Activated naive CD4-positive, alpha-beta T cell (primary cell): ENCODE results near the gene NFE2.
A peak's percentile ranks its signal among the peaks of the same experiment; 100 is the strongest.
"Not testable (repeated sequence)": the region's sequence is repeated elsewhere in the genome, so short reads cannot be mapped to it uniquely, and the experiment has no call there.

Experiments
- DNase-seq, 4 experiments: peaks; one replicate each; lab custom pipeline; 2025; lab: John Stamatoyannopoulos, UW

NFE2 gene

DNA sequence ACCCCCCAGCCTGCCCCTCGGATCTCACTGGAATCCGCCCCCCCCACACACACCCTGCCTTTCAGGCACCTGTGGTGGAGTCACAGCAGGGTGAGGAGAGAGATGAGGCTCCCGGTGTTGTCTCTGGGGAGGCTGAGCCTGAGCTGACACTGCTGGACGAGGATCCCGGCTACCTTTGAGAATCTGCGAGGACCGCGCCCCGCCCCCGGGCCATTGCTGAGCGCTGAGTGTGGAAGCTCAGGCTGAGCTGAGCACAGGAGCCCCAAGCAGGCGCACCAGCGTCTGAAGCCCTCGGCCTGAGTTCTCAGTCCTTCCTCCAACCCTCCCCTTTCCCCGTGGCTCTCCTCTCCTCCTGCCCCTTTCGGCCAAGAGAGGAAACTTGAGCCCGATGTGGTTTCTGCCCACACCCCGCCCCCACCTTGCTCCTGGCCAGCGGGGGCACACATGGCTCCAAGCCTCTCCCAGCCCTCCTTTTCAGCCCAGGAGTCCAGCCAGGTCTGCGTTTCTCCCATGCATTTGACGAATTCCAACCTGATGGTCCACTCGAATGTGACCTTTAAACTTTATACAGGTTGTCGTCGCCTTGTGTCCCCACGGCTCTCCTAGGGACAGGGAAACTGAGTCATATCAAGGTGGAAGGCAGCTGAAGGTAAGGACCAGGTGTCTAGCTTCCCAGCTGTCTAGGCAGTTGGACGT is at the start of gene NFE2:
TSS of gene NFE2 (minus strand) at position 284 of the 696 bp plus-strand sequence. CDS start 5,767 bp downstream, outside the sequence.
- DNase-seq: peak in 1 of 4 experiments; percentile 17

DNA sequence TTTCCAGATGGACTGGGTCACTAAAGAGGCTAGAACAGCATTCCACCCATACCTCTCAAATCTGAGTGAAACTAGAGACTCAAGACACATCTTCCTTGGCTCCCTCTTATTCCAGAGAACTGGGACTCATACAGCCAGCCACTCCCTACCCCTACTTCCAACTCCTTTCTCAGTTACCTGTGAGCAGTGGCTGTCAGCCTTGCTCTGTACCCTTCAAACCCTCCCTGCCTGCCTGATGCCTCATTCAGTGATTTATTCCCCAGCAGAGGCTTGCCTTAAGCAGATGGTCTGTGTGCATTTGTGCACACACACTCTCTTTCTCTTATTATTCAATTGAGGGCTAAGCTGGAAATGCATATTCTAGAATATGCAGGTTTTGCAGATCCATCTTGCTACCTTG is 48.9 kb upstream of the NFE2 start:
- DNase-seq: no peak

DNA sequence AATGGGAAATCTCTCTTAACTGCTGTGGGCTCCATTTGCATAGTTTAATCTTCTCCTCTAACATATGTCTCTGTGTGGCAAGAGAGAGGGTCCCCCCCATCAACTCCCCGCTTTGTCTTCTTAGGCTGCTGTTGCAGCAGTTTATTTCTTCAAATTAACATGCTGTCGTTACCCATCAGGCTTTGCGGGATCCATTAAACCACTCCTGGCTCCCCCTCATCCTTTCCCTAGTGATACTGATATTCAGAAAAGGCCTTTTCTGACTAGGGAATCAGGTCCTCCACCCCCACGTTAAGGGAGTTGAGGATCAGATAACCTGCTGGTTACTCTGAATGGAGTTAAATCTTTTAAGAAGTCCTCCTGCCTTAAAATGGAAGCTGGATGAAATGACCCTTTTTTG is 48.2 kb upstream of the NFE2 start:
- DNase-seq: no peak

DNA sequence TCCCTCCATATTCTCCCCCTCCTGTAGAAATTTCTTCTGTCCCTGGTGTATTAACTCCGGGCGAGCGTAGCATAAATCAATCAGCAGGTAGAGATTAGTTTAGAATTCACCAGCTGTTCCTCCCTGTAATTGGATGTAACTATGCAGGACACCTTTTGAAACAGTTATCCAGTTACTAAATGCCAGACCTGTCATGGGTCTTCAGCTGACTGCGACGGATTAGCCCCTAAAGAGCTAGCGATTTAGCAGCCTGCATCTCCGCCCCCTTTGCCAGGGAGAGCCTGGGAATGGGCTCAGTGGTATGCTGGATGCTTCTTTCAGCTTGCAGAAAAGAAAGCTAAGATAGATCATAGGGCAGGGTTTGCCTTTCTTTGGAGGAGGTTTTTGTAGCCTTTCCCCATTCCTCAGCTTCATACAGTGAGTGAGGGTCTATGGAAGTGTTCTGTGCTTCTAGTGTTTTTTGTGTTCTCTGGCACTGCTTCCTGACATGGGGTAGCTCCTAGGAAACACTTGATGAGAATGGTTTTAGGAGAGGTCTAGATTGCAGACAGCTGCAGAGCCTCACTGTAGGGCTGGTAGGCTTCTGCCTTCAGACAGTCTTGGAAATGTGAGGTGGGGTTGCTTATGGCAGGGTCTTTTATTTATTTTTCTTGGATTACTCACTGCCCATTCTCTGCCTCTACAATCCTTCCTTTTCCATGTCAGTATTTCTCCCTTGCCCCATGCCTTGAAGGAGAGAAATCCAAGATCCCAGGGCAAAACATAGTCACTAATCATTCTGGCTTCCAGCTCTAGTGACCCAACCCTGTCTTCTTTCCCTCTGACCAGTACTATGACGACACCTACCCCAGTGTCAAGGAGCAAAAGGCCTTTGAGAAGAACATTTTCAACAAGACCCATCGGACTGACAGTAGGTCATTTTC is 40.8 kb upstream of the NFE2 start:
- no peak for DNase-seq

DNA sequence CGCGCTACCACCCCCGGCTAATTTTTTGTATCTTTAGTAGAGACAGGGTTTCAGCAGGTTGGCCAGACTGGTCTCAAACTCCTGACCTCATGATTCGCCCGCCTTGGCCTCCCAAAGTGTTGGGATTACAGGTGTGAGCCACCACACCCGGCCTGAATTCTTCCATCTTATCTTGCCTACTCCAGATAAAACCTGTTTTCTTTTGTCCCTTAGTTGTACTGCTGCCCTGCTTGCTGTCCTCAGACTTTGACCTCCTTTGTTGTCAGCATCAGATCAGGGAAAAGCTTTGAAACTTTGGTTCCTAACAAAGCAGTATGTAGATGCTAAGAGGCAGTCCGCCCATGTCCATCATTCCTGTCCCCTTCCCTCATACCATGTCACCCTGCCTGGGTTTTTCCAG is 40.0 kb upstream of the NFE2 start:
- no peak for DNase-seq

DNA sequence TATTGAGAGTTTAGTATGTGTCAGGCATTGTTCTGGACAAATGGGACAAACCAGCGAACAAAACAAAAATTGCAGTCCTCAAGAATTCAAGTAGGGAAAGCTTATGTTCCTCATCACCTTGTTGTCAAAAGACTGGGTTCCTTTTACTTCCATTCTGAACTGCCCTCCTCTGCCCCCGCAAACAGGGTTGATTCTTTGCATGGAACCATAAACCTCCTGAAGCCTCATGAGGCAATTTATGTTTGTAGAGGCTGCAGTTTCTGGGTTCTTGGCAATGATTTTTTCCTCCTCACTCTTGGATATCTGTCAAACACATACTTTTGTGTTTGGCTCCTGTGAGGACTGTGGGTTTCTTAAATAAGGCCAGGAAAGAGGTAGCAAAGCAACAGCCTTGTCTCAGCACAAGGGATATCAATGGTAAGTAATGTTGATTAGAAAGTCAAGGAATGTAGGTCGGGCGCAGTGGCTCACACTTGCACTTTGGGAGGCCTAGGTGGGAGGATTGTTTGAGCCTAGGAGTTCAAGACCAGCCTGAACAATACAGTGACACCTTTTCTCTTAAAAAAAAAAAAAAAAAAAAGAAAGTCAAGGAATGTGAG is 38.0 kb upstream of the NFE2 start:
- no peak for DNase-seq

DNA sequence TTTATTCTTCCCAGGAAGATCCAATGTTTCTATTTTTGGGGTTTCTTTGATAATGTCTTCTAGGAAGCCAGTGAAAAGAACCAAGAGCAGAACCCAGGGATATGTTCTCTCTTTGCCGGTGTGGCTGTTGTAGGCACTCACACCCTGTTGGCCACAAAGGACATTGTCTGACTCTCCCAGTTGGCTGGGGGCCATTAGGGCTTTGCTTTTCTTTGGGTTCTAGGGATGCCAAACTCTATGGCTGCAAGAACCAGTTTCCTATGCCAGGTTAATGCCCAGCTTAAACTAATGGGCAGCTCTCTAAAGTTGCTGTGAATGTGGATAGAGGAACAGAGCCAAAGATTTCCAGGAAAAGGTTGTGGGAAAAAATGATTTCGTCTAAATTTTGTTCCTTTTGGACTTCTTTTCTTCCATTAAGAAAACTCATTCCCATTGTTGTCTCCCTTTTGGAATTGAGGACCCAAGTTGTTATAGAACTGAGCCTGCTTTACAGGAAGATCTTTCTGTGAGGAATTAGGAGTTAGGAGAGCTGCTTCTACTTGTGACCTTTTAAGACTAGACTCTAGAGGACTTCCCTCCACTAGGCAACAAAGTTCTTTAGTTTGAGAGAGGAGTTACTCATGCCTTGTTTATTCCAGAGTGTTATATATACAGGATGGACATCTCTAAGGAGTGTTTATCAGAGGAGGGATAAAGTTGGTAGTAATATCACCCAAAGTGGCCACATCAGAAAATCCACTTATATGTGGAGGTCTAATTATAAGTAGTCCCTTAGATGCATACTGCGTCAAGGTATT is 37.2 kb upstream of the NFE2 start:
- DNase-seq: no peak

DNA sequence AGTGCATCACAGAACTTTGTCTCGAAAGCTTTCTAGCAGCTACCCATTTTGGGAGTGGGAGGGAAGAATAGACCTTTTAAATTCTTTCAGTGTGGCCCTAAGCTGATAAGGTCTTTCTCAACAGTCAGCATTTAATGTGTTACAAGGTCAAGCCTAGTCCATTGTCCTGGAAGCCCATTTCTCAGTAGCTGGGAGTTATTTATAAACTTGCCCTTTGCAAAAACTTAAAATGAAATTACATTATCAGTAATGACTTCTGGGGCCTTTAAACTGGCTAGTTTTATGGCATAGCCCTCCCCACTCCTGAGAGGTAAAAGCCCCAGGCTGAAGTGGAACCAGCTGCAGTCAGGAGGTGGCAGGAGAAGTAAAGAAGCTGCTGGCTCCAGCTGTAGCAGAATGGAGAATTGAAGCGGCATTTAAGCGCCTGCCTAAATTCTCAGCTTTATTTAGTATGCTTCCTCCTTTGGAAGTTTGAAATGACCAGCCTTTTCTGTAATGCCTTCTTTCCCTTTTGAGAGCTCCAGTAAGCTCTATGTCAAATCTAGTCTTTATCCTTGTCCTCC is 36.5 kb upstream of the NFE2 start:
- DNase-seq: no peak

DNA sequence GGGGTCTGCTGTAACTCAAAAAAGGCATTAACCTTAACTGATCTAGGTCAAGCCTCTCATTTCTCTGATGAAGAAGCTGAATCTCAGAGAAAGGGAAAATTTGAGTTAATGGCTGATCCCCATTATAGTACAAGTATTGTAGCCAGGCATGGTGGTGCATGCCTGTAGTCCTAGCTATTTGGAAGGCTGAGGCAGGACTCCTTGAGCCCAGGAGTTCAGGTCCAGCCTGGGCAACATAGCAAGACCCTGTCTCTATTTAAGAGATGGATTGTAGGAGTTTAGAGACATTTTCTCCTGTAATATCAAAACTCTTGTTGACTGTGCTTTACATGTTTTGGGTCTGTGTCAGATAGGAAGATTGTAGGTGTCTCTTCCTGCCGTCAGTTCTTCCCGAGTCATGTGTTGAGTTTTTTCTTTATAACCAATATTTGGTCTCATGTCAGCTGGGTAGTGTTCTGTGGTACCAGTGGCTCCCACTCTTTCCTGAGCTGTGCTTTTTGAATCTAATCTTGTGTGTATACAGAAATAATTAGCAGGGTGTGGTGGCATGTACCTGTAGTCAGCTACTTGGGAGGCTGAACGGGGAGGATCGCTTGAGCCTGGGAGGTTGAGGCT is 32.7 kb upstream of the NFE2 start:
- no peak for DNase-seq

DNA sequence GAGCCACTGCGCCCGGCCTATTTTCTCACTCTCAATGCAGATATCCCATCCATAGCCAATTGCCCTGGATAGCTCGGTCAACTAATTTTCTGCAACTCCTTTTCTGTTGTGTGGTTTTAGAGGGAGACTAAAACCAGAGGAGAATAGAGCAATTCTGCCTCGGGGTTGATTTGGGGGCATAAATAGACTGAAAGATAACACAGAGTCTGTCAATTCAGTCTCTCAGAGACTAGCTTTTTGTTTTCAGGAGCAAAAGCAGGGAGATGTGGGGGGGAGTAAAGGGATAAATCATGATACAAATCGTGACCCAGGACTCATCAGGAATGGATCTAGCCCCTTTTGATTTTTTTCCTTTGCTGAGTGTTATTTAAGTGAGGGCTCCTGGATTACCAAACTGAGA is 30.6 kb upstream of the NFE2 start:
- no peak for DNase-seq

DNA sequence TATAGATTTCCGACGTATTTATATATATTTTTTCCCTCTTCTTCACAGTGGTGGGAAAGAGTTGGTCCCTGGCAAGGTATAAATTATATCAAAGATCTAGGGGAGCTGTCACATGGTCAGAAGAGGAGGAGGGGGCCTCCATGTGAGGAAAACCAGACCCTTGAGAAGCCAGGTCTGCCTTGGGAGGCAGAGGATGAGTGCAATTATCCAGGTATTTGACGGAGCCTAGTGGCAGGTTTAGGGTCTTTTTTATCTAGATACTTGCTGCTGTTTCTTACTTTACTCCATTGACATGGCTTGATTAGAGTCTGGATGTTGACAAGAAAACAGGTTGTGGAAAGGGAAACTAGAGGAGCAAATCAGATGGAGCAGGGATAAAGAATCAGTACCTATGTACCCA is 29.6 kb upstream of the NFE2 start:
- DNase-seq: no peak

DNA sequence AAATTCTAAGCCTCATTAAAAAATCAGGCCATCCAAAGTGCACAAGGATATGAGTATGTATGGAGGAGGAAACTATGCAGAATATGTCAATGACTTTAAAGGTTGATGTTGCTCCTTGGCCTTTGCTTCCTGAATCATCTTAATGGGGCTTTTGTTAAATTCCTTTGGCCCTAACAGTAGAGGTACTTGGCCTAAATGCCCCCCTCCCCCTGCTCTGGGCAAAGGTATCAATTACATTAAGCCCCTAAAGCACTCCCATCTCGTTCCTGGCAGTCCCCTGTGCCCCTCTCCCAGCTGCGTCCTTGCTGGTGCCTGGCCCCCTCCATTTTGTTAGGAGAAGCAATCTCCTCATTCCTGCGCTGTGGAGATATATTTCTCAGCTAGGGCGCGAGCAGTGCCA is 28.9 kb upstream of the NFE2 start:
- no peak for DNase-seq

DNA sequence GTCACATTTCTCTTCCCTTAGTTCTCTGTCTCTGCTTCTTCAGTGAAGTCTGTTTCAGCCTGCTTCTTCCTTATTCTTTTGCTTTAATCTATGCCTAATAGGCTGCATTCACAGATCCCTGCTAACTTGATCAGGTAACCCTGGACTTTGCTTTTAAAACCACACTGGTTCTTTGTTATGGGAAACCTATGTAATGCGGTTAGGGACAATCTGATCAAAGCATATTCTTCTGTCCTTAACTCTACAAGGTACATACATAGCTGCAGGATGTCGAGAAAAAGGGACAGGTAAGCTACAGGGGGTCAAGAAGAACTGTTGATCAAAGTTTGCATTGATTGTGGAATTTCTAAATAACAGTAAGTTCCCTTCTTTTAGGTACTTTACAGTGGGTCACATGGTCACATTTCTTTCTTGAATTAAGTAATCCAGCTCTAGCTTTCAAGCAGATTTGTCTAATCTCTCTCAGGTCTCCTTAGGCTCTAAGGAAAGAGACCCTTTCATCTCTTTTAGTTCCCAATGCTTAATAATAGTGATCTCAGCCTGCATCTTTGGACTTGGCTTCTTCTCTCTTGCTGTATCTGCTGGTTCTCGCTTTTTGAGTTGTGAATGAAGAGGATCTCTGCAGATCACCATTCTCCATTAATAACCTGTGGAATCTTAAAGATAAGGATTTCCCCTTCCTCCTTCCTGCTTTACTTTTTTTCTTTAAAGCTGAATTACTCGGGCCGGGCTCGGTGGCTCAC is 28.0 kb upstream of the NFE2 start:
- DNase-seq: no peak

DNA sequence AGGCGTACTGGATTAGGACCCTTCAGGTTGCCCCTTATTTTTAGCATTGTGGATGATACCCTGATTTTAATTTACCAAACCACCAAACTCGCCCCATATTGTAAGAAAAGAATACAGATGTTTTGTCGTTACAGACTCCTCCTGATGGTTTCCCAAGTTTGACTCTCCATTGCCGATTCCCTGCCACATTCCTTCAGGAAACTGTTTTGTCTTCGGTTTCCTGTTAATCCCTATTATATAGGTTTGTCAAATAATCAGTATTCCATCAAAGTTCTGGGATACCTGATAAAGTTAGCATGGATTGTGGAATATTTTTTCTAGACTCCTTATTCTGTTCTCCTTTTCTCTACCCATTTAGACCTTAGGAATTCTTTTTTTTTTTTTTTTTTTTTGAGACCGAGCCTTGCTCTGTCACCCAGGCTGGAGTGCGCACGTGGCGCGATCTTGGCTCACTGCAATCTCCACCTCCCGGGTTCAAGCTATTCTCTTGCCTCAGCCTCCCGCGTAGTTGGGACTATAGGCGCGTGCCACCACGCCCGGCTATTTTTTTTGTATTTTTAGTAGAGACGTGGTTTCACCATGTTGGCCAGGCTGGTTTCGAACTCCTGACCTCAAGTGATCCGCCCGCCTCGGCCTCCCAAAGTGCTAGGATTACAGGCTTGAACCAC is 24.8 kb upstream of the NFE2 start:
- not testable (repeated sequence) for DNase-seq

DNA sequence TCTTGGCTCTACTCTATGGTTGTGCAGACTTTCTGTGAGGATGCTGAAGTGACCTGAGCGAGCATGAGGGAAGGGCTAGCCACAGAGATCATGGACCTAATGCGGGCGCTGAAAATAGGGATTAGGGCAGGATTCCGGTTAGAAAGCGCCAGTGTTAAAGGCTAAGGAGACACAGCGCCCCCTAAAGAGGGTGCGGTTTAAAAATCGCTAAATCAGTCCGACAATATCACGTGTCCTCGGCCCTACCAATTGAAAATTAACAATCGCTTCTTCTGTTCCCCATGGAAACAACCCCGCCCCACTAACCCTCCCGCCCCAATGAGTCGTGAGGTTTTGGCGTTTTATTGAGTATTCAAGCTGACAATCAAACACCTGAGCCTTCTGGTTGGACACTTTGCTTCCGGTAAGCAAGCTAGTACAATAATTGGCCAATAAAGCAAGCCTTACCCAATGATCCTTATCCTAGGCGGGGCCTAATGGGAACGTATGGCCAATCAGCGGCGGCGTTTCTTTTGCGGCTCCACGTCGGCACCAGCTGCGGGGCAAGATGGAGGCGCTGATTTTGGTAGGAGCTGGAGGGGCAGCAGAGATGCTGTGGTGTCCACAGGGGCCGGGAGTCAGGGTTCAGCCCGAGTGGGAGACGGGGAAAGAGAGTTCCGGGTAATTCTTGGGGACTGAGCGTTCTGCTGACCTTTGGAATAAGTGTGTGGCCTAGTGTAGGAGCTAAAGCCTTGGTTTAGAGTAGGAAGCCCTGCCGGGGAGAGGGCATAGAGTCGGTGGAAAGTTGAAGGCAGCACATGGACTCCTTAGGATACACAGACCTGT is 24.0 kb upstream of the NFE2 start, which contains the start of gene COPZ1:
TSS of gene COPZ1 (plus strand) at position 515 of the 825 bp plus-strand sequence. CDS start at position 548, 33 bp downstream.
- peak; percentile 63 to 96 (median 94) for DNase-seq

DNA sequence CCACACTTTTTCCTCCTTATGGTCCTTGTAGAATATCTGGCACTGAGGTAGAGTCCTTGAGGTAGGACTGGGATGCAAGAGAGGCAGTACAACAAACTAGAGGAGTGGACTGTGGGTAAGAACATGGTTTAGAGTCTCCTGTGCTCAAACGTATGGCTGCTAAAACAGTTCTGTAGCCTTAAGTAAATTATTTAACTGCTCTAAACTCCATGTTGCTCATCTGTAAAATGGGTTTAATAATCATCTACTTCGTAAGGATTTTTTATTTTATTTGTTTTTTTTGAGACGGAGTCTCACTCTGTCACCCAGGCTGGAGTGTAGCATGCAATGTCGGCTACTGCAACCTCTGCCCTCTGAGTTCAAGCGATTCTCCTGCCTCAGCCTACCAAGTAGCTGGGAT is 20.5 kb upstream of the NFE2 start:
- no peak for DNase-seq

DNA sequence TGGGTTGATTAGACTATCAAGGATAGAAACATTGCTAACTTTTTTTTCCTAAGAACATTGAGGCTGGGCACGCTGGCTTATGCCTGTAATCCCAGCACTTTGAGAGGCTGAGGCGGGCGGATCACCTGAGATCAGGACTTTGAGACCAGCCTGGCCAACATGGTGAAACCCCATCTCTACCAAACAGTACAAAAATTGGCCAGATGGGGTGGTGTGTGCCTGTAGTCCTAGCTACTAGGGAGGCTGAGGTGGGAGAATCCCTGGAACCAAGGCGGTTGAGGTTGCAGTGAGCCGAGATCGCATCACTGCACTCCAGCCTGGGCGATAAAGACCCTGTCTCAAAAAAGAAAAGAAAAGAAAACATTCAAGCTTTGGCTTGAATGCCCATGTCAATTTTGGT is 11.5 kb upstream of the NFE2 start:
- not testable (repeated sequence) for DNase-seq

DNA sequence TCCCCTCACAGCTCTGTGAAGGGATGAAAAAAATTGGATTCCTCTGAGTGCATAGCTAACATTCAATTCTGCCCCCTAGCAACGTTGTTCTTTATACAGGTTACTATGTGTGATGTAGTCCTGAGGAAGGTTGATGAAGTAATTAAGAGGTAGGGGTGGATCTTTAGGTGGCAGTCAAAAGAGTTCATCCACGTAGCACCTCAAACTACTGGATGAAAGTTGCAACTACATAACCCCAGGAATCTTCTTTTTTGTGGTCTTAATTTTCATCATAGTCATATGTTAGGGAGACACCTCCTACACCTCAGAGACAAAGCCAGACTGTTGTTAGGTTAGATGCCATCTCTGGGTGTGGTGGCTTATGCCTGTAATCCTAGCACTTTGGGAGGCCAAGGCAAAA is 10.2 kb upstream of the NFE2 start:
- no peak for DNase-seq
